ENCODE data around the gene CLEC16A.

GRCh38 chr16:11217651-11218603, 273.6 kb downstream of the CLEC16A start:
- TF ChIP-seq CTCF (IDR thresholded peaks at IDR 0.05) (no peak), EZH2phosphoT487 (IDR thresholded peaks at IDR 0.05) (no peak)
